Stimulated activated naive CD8-positive, alpha-beta T cell treated with anti-CD3 and anti-CD28 coated beads, Interleukin-15, Interleukin-2, amounts not matched to agents 100 ng/mL and 50 ng/mL, for 24 hours (primary cell): Measurements from ENCODE around the gene OPCML.

ENCODE experiments used
- H3K27ac Mint-ChIP-seq: one replicate; pipeline ENCODE4 v1.8.0; 2021; ENCODE audit warnings: mild to moderate bottlenecking, mixed read lengths
- H3K27me3 Mint-ChIP-seq: one replicate; pipeline ENCODE4 v1.8.0; 2021; ENCODE audit warnings: mixed read lengths
- H3K36me3 Mint-ChIP-seq: one replicate; pipeline ENCODE4 v1.8.0; 2021; ENCODE audit warnings: low read depth, mixed read lengths
- H3K4me1 Mint-ChIP-seq: one replicate; pipeline ENCODE4 v1.8.0; 2021; ENCODE audit warnings: low read depth, mixed read lengths
- H3K4me3 Mint-ChIP-seq: one replicate; pipeline ENCODE4 v1.8.0; 2021; ENCODE audit warnings: mild to moderate bottlenecking, mixed read lengths
- H3K9me3 Mint-ChIP-seq: one replicate; pipeline ENCODE4 v1.8.0; 2021; ENCODE audit warnings: mixed read lengths

OPCML gene

GRCh38 chr11:133049244-133050019, 482.9 kb downstream of the OPCML start:
- no peaks in the 10 kb centered on the region for H3K36me3 Mint-ChIP-seq
- H3K4me1 Mint-ChIP-seq = no peaks in the 10 kb centered on the region

GRCh38 chr11:133048270-133048669, 484.0 kb downstream of the OPCML start:
- peaks cover 3% of the 10 kb centered on the region for H3K9me3 Mint-ChIP-seq
- peaks cover 3% of the 10 kb centered on the region for H3K27me3 Mint-ChIP-seq
- no peak overlapping the region for H3K27ac Mint-ChIP-seq
- no peaks in the 10 kb centered on the region for H3K36me3 Mint-ChIP-seq
- no peaks in the 10 kb centered on the region for H3K4me1 Mint-ChIP-seq
- H3K4me3 Mint-ChIP-seq = no peak overlapping the region

More at GRCh38 chr11:133049244-133050019, 482.9 kb downstream of the OPCML start:
- Mint-ChIP-seq H3K9me3 (peaks cover 3% of the 10 kb centered on the region), H3K4me3 (no peak overlapping the region), H3K27ac (no peak overlapping the region), H3K27me3 (peaks cover 3% of the 10 kb centered on the region)

GRCh38 chr11:133047771-133048115, 484.6 kb downstream of the OPCML start:
- H3K36me3 Mint-ChIP-seq = no peaks in the 10 kb centered on the region
- H3K4me3 Mint-ChIP-seq = no peak overlapping the region
- H3K9me3 Mint-ChIP-seq = peaks cover 3% of the 10 kb centered on the region
- H3K27me3 Mint-ChIP-seq = peaks cover 3% of the 10 kb centered on the region
- H3K4me1 Mint-ChIP-seq = no peaks in the 10 kb centered on the region
- no peak overlapping the region for H3K27ac Mint-ChIP-seq

- Mint-ChIP-seq H3K27me3 (peaks cover 3% of the 10 kb centered on the region), H3K4me1 (no peaks in the 10 kb centered on the region), H3K27ac (no peak overlapping the region), H3K4me3 (no peak overlapping the region), H3K9me3 (peaks cover 3% of the 10 kb centered on the region), H3K36me3 (no peaks in the 10 kb centered on the region)
Observed at GRCh38 chr11:133047036-133047770, 485.1 kb downstream of the OPCML start.

- Mint-ChIP-seq H3K27me3 (peaks cover 3% of the 10 kb centered on the region), H3K9me3 (peaks cover 3% of the 10 kb centered on the region), H3K4me3 (no peak overlapping the region), H3K4me1 (no peaks in the 10 kb centered on the region), H3K27ac (no peak overlapping the region), H3K36me3 (no peaks in the 10 kb centered on the region)
Observed at GRCh38 chr11:133046252-133046651, 486.0 kb downstream of the OPCML start.

GRCh38 chr11:133041928-133042882, 490.1 kb downstream of the OPCML start:
- no peaks in the 10 kb centered on the region for H3K36me3 Mint-ChIP-seq
- no peaks in the 10 kb centered on the region for H3K4me1 Mint-ChIP-seq
- H3K4me3 Mint-ChIP-seq = no peak overlapping the region
- H3K27ac Mint-ChIP-seq = no peak overlapping the region
- no peaks in the 10 kb centered on the region for H3K27me3 Mint-ChIP-seq
- H3K9me3 Mint-ChIP-seq = no peaks in the 10 kb centered on the region

GRCh38 chr11:133041181-133041580, 491.1 kb downstream of the OPCML start:
- Mint-ChIP-seq H3K4me3 (no peak overlapping the region), H3K4me1 (no peaks in the 10 kb centered on the region), H3K27ac (no peak overlapping the region), H3K27me3 (no peaks in the 10 kb centered on the region), H3K36me3 (no peaks in the 10 kb centered on the region), H3K9me3 (no peaks in the 10 kb centered on the region)

- H3K27me3 Mint-ChIP-seq = no peaks in the 10 kb centered on the region
- no peaks in the 10 kb centered on the region for H3K36me3 Mint-ChIP-seq
- no peaks in the 10 kb centered on the region for H3K9me3 Mint-ChIP-seq
Observed at GRCh38 chr11:133040289-133040900, 491.9 kb downstream of the OPCML start.

GRCh38 chr11:133038850-133039249, 493.5 kb downstream of the OPCML start:
- Mint-ChIP-seq H3K36me3 (no peaks in the 10 kb centered on the region), H3K4me3 (no peak overlapping the region), H3K4me1 (no peaks in the 10 kb centered on the region), H3K27ac (no peak overlapping the region), H3K27me3 (no peaks in the 10 kb centered on the region), H3K9me3 (no peaks in the 10 kb centered on the region)

More at GRCh38 chr11:133040289-133040900, 491.9 kb downstream of the OPCML start:
- Mint-ChIP-seq H3K4me3 (no peak overlapping the region), H3K27ac (no peak overlapping the region), H3K4me1 (no peaks in the 10 kb centered on the region)

- Mint-ChIP-seq H3K36me3 (no peaks in the 10 kb centered on the region), H3K27ac (no peak overlapping the region), H3K27me3 (no peaks in the 10 kb centered on the region), H3K4me1 (no peaks in the 10 kb centered on the region), H3K9me3 (no peaks in the 10 kb centered on the region), H3K4me3 (no peak overlapping the region)
Observed at GRCh38 chr11:133034929-133035328, 497.4 kb downstream of the OPCML start.

GRCh38 chr11:133029107-133029506, 503.2 kb downstream of the OPCML start:
- Mint-ChIP-seq H3K27me3 (no peaks in the 10 kb centered on the region), H3K36me3 (no peaks in the 10 kb centered on the region), H3K4me1 (no peaks in the 10 kb centered on the region), H3K4me3 (no peak overlapping the region), H3K9me3 (peaks cover 1% of the 10 kb centered on the region), H3K27ac (no peak overlapping the region)

GRCh38 chr11:133026952-133027351, 505.3 kb downstream of the OPCML start:
- Mint-ChIP-seq H3K36me3 (no peaks in the 10 kb centered on the region), H3K4me1 (no peaks in the 10 kb centered on the region), H3K27me3 (no peaks in the 10 kb centered on the region), H3K27ac (no peak overlapping the region), H3K4me3 (no peak overlapping the region), H3K9me3 (peaks cover 4% of the 10 kb centered on the region)

- no peaks in the 10 kb centered on the region for H3K4me1 Mint-ChIP-seq
Observed at GRCh38 chr11:133024301-133024700, 508.0 kb downstream of the OPCML start.

GRCh38 chr11:133023232-133023631, 509.1 kb downstream of the OPCML start:
- Mint-ChIP-seq H3K27ac (no peak overlapping the region), H3K9me3 (peaks cover 4% of the 10 kb centered on the region), H3K27me3 (no peaks in the 10 kb centered on the region), H3K36me3 (no peaks in the 10 kb centered on the region), H3K4me1 (no peaks in the 10 kb centered on the region), H3K4me3 (no peak overlapping the region)

More at GRCh38 chr11:133024301-133024700, 508.0 kb downstream of the OPCML start:
- Mint-ChIP-seq H3K27ac (no peak overlapping the region), H3K4me3 (no peak overlapping the region), H3K36me3 (no peaks in the 10 kb centered on the region), H3K27me3 (no peaks in the 10 kb centered on the region), H3K9me3 (peaks cover 4% of the 10 kb centered on the region)
